Cardiac fibroblast (primary cell): ENCODE measurements around the gene CDKN2B.
A peak's percentile ranks its signal among the peaks of the same experiment; 100 is the strongest.

Source experiments
- DNase-seq, 2 donors: peaks; one replicate each; pipeline versions ENCODE4 v3.0.0 to v3.0.0-alpha.2; 2010; ENCODE audit warnings: low read depth in 2 of 2
- H3K4me3 ChIP-seq, 2 donors: replicated peaks in 1 of 2; 1 replicate in 1 of 2; 2 replicates in 1 of 2; pipeline ENCODE4 v1.5.1; 2011; ENCODE audit warnings: low read depth in 2 of 2, low read length in 2 of 2, mild to moderate bottlenecking in 2 of 2, moderate library complexity in 1 of 2
- TF ChIP-seq, protein P1 (sequence below): IDR thresholded peaks from one replicate; pipeline ENCODE4 v1.5.1; 2011; ENCODE audit warnings: low read depth, mild to moderate bottlenecking, low read length, inconsistent platforms

The CDKN2B gene

DNA sequence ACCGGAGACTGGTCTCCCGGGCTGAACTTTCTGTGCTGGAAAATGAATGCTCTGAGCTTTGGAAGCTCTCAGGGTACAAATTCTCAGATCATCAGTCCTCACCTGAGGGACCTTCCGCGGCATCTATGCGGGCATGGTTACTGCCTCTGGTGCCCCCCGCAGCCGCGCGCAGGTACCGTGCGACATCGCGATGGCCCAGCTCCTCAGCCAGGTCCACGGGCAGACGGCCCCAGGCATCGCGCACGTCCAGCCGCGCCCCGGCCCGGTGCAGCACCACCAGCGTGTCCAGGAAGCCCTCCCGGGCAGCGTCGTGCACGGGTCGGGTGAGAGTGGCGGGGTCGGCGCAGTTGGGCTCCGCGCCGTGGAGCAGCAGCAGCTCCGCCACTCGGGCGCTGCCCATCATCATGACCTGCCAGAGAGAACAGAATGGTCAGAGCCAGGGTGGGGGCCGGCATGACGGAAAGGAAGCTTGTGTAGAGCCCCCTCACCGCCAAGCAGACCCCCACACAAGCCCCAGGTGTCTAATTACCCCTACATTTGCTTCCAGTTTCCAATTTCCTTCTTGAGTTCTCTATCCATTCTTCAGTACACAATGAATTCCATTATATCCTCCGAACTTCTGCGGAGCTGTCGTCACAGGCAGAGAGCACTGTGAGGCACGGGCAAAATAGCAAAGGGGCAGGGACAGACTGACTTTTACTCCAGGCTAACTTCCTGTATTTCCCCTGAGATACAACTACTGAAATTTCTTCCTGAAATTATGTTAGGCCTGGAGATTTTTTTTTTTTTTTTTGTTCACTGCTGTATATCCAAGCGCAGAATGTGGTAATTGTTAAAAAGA, 38.1 kb downstream of the CDKN2B start:
- DNase-seq = no peak
- H3K4me3 ChIP-seq = no peak overlapping the region
- TF ChIP-seq, protein P1, sequence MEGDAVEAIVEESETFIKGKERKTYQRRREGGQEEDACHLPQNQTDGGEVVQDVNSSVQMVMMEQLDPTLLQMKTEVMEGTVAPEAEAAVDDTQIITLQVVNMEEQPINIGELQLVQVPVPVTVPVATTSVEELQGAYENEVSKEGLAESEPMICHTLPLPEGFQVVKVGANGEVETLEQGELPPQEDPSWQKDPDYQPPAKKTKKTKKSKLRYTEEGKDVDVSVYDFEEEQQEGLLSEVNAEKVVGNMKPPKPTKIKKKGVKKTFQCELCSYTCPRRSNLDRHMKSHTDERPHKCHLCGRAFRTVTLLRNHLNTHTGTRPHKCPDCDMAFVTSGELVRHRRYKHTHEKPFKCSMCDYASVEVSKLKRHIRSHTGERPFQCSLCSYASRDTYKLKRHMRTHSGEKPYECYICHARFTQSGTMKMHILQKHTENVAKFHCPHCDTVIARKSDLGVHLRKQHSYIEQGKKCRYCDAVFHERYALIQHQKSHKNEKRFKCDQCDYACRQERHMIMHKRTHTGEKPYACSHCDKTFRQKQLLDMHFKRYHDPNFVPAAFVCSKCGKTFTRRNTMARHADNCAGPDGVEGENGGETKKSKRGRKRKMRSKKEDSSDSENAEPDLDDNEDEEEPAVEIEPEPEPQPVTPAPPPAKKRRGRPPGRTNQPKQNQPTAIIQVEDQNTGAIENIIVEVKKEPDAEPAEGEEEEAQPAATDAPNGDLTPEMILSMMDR = no peak

DNA sequence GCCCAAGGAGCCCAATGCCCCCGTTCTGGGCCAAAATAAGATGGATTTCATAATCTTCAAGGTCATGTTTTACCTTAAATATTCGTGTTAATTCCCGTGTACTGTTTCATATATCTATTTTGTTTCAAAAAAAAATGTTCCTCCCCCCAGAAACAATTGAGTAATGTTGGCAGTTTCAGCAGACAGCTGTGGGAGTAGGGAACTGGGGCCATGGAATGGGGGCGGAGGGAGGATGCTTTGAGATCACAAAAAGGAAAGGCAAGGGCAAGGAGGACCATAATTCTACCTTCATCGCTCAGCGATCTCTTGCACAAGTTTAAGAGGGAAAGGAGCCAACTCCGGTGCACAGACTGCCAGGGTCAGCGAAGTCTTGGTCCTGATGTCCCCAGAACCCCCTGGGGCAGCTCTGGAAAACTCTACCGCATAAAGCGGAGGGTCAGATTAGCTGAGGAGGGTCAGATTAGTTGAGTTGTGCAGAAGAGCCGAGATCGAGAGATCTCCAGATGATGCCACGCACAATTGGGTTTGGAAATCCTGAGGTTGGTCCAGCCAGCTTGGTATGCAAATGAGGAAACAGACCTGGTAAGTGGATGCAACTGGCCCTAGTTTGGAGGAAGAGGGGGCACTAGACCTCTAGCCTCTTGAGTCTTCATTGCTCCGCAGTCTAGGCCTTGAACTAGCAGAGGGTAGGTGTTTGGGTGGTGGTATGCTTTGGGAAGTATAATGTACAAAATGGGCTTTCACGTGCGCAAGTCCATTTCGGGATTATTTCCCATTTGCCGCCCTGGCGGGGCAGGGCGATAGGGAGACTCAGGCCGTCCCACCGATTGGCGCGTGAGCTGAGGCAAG, 38.9 kb downstream of the CDKN2B start:
- DNase-seq = no peak
- no peak overlapping the region for H3K4me3 ChIP-seq
- TF ChIP-seq, protein P1 = no peak

DNA sequence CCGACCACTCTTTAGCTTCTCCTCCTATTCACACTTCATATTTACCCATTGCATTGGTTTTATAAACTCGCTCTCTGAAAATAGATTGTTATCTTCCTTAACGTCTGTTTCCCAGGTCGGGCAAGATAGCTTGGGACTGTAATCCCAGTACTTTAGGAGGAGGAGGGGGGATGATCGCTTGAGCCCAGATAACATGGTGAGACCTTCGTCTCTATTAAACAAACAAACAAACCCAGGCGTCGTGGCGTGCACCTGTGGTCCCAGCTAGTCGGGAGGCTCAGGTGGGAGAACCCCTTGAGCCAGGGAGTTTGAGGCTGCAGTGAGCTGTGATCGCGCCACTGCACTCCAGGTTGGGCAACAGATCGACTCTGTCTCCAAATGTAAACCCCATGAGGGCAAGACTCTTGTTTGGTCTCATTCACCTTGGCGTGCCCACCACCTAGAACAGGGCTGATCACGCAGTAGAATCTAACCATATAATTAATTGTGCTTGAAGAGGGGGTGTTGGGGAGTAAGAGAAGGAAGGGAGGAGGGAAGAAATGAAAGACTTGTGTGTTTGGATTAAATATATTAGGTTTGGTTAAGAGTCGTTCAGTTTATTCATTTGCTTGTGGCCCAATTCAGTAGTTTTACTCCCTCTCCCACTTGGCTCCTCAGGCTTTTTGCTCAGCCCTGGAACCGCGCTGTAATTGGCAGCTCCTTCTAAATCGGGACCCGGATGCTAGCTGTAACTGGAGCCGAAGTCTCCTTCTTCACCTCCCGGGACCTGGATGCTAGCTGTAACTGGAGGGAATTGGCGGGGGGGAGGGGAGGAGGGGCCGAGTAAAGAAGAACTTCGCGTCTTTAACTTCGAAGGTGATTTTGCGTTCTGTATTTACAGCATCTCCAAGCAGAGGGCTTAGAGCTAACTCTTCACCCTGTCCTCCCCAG, 39.8 kb downstream of the CDKN2B start:
- no peak for DNase-seq
- no peak overlapping the region for H3K4me3 ChIP-seq
- TF ChIP-seq, protein P1 = no peak

DNA sequence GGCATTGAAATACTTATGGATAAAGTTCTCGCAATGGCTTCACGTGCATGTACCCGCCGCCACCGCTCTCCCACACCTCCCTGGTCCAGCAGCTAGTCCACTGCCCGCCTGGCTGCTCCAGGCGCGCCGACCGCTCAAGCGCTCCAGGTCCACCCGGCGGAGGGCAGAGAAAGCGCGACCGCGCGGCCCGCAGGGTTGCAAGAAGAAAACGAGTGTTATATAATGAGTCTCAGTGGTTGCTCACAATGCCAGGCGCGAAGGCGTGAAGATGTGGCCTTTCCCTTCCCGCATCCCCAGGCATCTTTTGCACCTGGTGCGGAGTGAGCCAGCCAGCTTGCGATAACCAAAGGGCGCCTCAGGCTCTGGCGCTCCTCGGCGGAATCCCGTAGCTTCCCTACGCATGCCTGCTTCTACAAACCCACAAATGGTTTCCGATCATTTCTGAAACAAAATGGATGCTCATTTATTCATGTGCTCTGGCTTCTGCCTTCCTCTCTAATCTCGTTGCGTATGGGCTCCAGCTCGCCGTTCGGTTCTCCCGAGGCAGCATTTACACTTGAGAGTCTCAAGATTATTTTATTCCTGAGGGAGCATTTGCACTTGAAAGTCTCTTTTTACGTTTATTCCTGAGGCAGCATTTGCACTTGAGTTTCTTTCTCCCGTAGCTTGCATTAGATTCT, 40.6 kb downstream of the CDKN2B start:
- H3K4me3 ChIP-seq = peak overlapping the region in 1 of 2 donors; percentile 18
- TF ChIP-seq, protein P1 = no peak

DNA sequence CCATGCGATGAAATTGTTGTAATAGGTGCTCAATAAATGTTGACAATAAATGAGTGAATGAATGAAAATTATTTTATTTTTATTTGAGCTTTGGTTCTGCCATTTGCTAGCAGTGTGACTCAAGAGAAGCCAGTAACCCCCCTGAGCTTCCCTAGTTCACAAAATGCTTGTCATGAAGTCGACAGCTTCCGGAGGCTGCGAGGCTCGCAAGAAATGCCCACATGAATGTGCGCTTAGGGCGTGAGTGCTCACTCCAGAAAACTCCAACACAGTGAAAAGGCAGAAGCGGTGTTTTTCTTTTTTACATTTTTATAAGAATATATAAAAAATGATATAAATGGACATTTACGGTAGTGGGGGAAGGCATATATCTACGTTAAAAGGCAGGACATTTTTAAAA, 41.4 kb downstream of the CDKN2B start:
- TF ChIP-seq, protein P1 = no peak
- H3K4me3 ChIP-seq = no peak overlapping the region
- no peak for DNase-seq

More for the DNA sequence above, 40.6 kb downstream of the CDKN2B start:
- DNase-seq = peak; percentile 20 to 33

DNA sequence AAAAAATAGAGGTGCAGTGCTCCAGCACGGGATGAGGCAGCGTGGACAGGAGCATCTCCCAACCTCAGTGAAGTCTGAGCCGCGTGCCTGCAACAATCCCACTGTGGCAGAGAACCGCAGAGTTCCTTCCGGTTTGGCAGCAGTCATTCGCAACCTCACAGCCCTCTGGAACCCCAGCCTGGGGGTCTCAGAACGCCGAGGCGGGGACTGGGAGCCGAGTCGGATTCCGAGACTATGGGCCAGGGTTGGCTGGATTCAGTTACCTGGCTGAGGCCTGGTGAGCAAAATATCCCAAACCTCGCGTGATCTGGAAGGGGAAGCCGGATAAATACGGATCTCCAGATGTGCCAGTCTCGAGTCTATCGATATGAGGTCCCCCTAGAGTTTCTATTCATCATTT, 41.9 kb downstream of the CDKN2B start:
- TF ChIP-seq, protein P1 = no peak
- H3K4me3 ChIP-seq = no peak overlapping the region
- no peak for DNase-seq
